HTERT RPE-1 (cell line): ENCODE data around the gene CEPT1.

Source experiments
- in situ Hi-C: fragments of 300-500 bp; cut with MboI; formaldehyde crosslinking; loops from 4 replicates; pipeline ENCODE4 v1.14.3; 2020; ENCODE audit warnings: low sequenced_read_pairs

CEPT1 gene

GRCh38 chr1:111145963-111146768, 6.1 kb downstream of the CEPT1 start:
- in situ Hi-C loops: no loop called here

DNA sequence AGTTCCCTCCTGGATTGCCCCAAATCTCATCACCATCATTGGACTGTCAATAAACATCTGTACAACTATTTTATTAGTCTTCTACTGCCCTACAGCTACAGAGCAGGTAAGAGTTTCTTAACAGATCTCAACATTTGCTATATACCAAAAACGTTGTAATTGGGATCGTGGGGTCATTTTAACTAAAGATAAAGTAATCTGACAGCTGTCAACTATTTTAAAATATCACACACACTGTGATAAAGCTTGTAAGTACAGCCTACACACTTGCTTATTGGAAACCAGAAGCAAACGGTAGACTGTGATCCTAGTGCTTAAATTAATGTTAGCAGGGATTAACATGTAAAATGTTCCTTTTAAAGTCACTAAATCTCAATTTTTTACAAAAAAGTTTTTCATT, 7.9 kb downstream of the CEPT1 start:
- in situ Hi-C loops: no loop called here

- in situ Hi-C loops: no loop called here
Observed at GRCh38 chr1:111148376-111148881, 8.4 kb downstream of the CEPT1 start.

GRCh38 chr1:111151838-111152237, 11.8 kb downstream of the CEPT1 start:
- in situ Hi-C loops: no loop called here

GRCh38 chr1:111154021-111154999, 14.3 kb downstream of the CEPT1 start:
- in situ Hi-C loops: no loop called here

DNA sequence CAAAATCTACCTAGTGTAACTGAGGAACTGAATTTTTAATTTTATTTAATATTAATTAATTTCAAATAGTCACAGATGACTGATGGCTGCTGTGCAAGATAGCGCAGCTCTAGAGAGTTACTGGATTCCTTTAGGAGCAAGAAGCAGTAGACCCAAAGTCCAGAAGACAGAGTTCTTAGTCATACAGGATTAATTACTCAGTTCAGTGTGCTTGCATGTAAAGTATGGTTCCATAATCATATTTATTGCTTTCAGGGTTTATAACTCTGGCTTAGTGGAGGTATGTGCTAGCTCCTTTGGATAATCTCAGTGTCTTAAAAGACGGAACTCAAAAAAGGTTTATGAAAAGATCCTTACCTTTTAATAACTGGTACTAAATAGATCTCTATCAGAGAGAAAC, 17.4 kb downstream of the CEPT1 start:
- in situ Hi-C loops: no loop called here

GRCh38 chr1:111161843-111162487, 21.9 kb downstream of the CEPT1 start:
- in situ Hi-C loops: no loop called here

- in situ Hi-C loops: no loop called here
Observed at GRCh38 chr1:111162488-111162880, 22.5 kb downstream of the CEPT1 start.

DNA sequence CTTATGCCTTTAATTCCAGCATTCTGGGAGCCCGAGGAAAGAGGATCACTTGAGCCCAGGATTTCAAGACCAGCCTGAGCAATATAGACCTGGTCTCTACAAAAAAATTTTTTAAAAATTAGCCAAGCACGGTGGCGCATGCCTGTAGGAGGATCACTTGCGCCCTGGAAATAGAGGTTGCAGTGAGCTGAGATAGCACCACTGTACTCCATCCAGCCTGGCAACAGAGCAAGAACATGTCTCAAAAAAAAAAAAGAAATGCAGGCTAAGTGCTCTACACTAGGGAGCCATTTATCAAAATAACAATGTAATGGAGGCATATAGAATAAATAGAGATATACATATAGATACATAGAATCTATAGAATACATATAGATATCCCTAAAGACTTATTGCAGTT, 23.3 kb downstream of the CEPT1 start:
- in situ Hi-C loops: no loop called here

DNA sequence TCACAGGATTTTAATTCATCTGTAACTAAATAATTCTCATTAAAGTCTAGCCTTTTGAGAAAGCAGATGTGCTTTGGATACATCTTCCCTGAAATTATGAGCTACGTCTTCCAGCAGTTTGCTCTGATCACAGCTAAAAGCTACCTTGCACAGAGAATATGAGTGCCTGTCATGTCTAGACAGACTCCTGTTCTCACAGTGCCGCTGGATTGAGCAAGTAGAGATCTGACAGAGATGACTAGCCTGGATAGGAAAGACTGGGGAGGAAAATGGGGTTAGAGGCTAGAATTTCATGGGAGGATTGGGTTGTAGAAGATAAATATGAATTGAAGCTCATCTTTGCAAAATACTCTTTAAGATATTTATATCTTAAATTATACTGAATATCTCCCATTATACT, 24.1 kb downstream of the CEPT1 start:
- in situ Hi-C loops: no loop called here

DNA sequence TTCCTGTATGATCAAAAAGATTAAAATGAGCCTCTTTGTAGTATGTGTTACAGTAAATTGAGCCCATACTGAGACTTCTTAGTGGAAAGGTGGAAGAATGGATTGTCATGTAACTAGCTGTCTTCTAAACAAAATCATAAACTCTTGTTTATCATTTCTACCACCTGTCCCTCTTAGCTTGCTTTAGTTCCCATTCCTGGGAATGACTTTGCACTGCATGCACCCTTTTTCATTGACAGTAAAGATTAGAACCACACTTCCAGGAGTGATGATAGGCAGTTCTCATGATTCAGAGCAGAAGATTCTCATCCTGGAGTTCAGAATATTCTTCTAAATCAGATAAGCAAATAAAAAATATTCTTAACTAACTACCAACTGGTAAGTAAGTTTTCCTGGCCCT, 32.4 kb downstream of the CEPT1 start:
- in situ Hi-C loops: no loop called here

DNA sequence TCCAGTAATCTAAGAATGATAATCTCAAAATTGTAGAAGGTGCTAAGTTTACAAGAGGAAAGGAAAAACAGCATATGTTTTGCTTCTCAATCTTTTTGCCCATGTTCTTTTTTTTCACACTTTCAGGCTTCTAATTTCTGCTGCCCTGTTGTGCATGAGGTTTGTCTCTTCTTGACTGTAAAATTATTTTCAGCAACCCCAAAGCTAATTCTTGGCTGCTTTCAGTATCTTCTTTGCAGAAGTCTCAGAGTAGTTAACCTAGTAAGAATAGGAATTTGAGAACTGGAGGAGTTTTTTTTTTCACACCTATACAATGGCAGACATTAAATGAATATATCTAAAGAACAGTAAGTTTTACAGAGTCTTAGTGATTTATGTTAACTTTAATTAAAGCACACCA, 34.0 kb downstream of the CEPT1 start:
- in situ Hi-C loops: no loop called here

- in situ Hi-C loops: no loop called here
Observed at GRCh38 chr1:111175349-111175748, 35.3 kb downstream of the CEPT1 start.

DNA sequence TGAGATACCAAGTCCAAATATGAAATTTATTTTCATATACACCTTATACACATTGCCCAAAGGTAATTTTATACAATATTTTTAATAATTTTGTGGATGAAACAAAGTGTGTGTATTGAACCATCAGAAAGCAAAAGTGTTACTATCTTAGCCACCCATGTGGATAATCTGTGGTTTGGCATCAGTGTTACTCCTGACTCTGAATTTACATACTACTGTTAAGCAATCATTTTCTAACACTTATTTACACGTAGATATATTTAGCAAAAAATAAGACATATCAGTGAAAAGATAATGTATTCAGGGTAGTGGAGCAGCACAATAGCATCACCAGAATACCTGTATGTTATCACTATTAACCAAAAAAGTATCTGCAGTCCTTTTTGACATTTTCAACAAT, 36.7 kb downstream of the CEPT1 start:
- in situ Hi-C loops: no loop called here

GRCh38 chr1:111179968-111180533, 40.0 kb downstream of the CEPT1 start:
- in situ Hi-C loops: no loop called here

GRCh38 chr1:111182052-111182451, 42.0 kb downstream of the CEPT1 start:
- in situ Hi-C loops: no loop called here

DNA sequence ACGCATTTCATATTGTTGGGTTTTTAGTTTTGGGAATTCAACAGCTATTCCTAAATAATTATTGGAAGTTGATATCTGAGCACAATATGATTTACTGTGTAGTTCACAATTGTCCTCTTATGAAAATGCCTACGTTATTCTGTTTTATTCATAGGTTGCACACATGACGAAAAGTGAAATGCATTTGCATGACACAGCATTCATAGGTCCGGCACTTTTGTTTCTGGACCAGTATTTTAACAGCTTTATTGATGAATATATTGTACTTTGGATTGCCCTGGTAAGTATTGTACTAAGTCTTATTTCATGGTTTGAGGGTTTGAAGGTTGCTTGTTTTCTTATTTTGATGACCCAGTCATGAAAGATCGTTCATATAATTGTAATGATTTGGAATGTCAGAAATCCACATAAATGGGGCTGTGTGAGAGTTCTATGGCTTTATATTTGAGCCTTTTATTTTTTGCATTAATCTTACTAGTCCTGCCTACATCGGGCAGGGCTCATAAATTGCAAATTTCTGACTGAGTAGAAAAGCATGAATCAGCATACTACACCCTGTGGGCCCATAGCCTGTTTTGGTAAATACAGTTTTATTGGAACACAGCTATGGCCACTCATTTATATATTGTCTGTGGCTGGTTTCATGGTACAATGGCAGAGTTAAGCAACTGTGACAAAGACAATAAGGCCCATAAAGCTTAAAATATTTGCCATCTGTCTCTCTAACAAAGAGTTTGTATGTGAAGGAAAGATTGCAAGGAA, 43.5 kb downstream of the CEPT1 start:
- in situ Hi-C loops: no loop called here

DNA sequence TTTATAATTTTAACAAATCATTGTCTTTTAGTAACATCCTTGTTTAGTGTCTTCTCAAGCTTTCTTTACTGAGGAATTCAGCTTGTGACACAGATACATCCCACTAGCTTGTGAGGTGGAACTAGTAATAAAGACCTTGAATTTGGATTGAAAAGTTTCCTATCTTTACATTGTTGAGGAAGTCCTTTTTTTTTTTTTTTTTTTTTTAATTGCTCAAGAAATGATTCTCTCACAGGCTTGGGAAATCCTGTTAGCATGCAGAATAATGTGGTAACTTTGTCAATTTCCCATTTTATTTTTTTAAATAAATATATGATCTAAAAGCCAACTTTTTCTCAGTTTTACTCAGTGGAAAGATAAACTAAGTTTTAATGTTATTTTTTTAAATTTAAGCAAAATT, 44.6 kb downstream of the CEPT1 start:
- in situ Hi-C loops: no loop called here

DNA sequence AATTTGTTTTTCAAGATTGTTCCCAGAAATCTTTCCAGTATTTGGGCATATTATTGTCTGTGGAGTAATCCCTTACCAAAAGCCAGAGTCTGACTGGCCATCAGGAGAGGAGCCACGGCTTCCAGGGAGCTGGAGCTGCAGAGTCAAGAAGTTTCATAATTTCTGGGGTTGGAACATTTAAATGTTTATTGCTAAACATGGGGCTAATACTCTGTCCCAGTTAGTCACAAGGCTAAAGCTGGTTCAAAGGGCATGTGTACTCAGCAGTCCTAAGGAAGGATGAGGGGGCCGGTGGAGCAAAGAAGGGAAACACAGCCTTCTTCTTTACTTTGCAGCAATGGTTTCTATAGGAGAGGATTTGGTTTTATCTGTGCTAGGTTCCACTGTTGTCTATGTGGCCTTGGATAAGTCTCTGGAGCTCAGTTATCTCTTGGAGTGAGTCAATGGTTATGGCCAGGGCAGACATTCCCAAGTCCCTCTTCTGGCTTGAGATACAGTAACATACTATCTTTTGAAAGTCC, 51.0 kb downstream of the CEPT1 start:
- in situ Hi-C loops: no loop called here

DNA sequence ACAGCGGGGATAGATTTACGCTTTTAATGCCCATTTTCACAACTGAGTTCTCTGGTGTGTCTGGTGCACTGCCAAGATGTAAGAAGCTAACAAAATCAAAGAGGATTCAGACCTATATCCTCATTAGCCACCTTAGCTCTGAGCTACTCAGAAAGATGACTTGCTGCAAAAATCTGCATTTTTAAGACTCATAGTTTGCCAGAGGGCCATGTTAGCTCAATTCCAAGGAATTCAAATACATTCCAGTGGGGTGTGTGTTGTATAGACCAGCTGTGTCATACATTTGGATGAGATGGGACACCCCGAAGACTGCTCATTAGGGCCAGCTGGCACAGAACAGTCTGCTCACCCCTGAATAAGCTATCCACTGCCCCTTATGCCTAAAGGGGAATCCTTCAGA, 51.5 kb downstream of the CEPT1 start:
- in situ Hi-C loops: no loop called here
